Activated T-helper 2 cell treated with anti-CD3 and anti-CD28 coated beads, Interferon-gamma antibody, Interleukin-2, Interleukin-4, amounts not matched to agents 10 μg/mL and 5 μg/mL and 100 μg/mL, durations not matched to agents 14 hours and 24 hours and 36 hours (primary cell): ENCODE measurements around the gene SHF. TPM values are rescaled to one million over a fixed set of nuclear protein-coding genes. Genes with fewer than 3 reads are reported as not detected.

ENCODE experiments used
- DNase-seq: peaks from one replicate; pipeline ENCODE4 v3.0.0; 2021; ENCODE audit warnings: low spot score
- H3K27ac Mint-ChIP-seq: one replicate; pipeline ENCODE4 v1.8.0; 2021; ENCODE audit warnings: mixed read lengths
- H3K27me3 Mint-ChIP-seq: one replicate; pipeline ENCODE4 v1.8.0; 2021; ENCODE audit warnings: low read depth, mixed read lengths
- H3K36me3 Mint-ChIP-seq: one replicate; pipeline ENCODE4 v1.8.0; 2021; ENCODE audit warnings: low read depth, mixed read lengths
- H3K4me1 Mint-ChIP-seq: one replicate; pipeline ENCODE4 v1.8.0; 2021; ENCODE audit warnings: low read depth, mixed read lengths
- H3K4me3 Mint-ChIP-seq: one replicate; pipeline ENCODE4 v1.8.0; 2021; ENCODE audit warnings: low read depth, mild to moderate bottlenecking, moderate library complexity, mixed read lengths
- H3K9me3 Mint-ChIP-seq: one replicate; pipeline ENCODE4 v1.8.0; 2021; ENCODE audit warnings: mixed read lengths
- intact Hi-C: fragments of 100-400 bp; cut with micrococcal nuclease; formaldehyde crosslinking; loops from one replicate; pipeline ENCODE4 v1.15.1; 2023
- total RNA-seq: library from RNA; stranded (reverse); gene quantifications from 2 replicates; pipeline ENCODE4 v1.2.3, GENCODE V29; 2022

The SHF gene
- total RNA-seq, 1 donor from 2014 or later: 16.4 TPM

DNA sequence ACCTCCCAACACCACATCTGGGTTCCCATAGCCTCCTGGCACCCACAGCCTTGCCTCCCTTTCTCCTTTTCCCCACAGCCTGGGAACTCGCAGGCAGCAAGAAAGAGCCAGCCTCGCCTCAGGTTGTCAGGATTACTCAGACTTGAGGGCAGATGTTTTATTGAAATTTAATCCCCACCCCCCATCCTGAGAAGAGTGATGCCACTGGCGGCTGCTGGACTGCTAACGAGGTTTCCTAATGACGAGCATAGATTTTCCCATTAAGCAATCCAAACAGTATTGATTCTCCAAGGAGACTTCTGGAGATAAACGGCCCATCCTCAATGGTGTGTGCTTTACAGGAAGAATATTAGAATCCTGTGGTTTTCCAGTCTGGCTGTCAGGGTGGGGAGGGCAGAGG lies 13.7 kb downstream of the SHF start:
- Mint-ChIP-seq H3K9me3 (no peaks in the 10 kb centered on the region), H3K36me3 (peaks cover 16% of the 10 kb centered on the region), H3K27me3 (no peaks in the 10 kb centered on the region), H3K4me3 (no peak overlapping the region), H3K27ac (no peak overlapping the region), H3K4me1 (no peaks in the 10 kb centered on the region)
- intact Hi-C loops: no loop called here
- DNase-seq: no peak

DNA sequence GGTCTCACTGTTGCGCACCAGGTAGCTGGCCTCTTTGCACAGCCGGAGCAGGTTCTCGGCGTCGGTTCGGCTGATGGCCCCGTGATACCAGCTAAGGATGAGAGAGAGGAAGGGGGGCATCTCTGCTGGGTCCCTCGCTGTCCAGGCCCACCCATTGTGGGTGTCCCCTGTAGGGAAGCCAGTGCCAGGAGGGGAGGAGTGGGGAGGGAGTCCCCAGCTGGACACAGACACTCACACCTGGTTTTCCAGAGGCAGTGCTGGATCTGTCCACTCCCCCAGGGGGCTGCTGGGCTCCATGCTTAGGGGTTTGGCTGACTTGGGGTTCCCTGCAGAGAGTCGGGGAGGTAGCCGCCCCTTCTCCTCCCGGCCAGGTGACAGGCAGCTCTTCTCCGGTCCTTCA lies 15.9 kb downstream of the SHF start:
- no peak overlapping the region for H3K27ac Mint-ChIP-seq
- no peaks in the 10 kb centered on the region for H3K4me1 Mint-ChIP-seq
- H3K4me3 Mint-ChIP-seq: no peak overlapping the region
- intact Hi-C loops: no loop called here
- peaks cover 10% of the 10 kb centered on the region for H3K36me3 Mint-ChIP-seq
- no peaks in the 10 kb centered on the region for H3K27me3 Mint-ChIP-seq
- H3K9me3 Mint-ChIP-seq: no peaks in the 10 kb centered on the region
- no peak for DNase-seq

DNA sequence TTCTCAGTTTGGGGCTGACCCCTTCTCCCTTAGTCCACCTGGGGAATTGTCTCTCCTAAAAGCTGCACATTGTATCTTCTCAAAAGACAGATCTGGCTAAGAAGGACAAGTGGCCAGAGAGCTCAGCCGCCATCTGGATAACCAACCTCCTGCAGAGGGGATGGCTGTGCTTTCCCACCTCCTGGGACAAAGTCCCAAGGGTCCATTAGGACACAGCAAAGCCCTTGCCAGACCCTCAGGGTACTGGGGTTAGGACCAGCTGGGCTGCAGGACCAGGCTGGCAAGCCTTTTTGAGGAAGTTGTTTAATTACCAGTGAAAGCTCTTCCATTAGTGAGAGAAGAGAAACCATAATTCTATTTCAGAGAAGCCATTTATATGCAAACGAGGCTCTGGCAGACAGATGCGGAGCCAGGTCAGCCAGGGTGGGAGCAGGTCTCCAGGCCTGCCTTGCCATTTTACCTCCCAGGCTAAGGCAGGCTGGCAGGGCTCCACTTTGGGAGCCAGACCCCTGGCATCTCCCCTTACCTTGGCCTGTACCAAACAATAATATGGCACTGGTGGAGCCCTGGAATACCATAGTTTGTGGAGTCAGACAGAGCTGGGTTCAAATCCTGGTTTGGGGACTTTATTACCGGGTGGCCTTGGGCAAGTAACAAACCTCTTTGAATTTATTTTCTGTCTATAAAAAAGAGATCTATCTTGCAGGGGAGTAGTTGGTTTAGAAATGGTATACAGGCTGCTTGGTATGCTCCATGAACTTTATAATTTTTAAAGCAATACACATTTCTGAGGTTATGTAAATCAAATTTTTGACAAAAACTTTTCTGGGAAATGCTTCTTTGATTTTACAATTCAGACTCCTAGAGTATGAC lies 17.9 kb downstream of the SHF start:
- Mint-ChIP-seq H3K4me1 (peaks cover 8% of the 10 kb centered on the region), H3K9me3 (no peaks in the 10 kb centered on the region), H3K4me3 (no peak overlapping the region), H3K27me3 (no peaks in the 10 kb centered on the region), H3K27ac (no peak overlapping the region), H3K36me3 (peaks cover 5% of the 10 kb centered on the region)
- no peak for DNase-seq
- intact Hi-C loops: no loop called here

DNA sequence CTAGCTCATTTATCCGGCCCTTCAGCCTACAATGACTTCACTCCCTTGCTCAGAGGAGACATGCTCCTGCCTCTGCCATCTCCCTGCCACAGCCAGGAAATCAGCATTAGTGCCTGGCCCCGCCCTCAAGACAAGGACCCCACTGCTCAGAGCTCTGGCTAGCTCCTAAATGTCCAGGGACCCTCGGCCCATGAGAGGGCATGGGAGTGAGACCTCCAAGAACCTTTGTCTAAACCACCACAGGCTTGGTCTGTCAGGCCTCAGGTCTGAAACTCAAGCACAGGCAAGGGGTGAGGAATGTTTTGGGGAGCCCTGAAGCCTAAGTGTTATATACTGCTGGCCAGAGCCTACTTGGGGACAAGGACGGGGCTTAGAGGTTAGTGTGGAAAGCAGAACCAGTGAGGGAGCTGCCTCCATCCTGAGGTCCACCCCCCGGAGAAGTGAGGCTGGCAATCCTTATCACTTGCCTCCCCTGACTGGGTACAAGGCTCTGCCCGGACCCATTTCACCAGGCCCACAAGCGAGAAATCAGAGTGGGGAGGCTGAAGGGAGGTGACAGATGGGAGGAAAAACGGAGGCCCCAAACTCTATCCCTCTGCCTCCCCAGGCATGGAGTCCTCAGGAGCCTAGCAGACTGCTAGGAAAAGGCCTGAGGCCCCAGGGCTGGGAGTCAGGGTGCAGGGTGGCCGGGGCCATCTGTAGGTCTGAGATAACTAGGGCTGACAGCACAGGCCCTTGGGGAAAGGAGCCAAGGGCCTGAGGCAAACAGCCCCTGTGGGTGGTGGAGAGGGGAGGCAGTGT lies 18.8 kb downstream of the SHF start:
- Mint-ChIP-seq H3K27ac (no peak overlapping the region), H3K27me3 (no peaks in the 10 kb centered on the region), H3K4me3 (no peak overlapping the region), H3K9me3 (no peaks in the 10 kb centered on the region), H3K4me1 (peaks cover 8% of the 10 kb centered on the region), H3K36me3 (peaks cover 5% of the 10 kb centered on the region)
- intact Hi-C loops: no loop called here
- no peak for DNase-seq

DNA sequence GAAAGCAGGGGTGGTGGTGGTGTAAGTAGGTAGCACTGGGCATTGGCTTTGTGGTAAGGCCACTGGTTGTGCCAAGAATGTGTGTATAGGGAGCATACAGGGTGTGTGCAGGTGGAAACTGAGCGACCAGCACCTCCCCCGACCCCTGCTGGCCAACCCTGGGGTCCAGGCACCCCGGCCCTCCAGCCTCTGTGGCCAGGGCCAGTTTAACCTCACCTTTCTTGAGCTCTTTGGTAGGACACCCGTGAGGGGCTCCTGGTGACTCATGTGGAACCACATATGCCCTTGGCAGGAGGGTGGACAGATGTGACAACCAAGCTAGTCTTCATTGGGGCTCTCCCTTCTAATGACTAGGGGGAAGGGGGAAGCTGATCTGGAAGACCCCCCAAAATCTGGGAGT lies 19.5 kb downstream of the SHF start:
- Mint-ChIP-seq H3K4me1 (peaks cover 8% of the 10 kb centered on the region), H3K36me3 (peaks cover 5% of the 10 kb centered on the region), H3K27me3 (no peaks in the 10 kb centered on the region), H3K4me3 (no peak overlapping the region), H3K9me3 (no peaks in the 10 kb centered on the region), H3K27ac (no peak overlapping the region)
- no peak for DNase-seq
- intact Hi-C loops: no loop called here

DNA sequence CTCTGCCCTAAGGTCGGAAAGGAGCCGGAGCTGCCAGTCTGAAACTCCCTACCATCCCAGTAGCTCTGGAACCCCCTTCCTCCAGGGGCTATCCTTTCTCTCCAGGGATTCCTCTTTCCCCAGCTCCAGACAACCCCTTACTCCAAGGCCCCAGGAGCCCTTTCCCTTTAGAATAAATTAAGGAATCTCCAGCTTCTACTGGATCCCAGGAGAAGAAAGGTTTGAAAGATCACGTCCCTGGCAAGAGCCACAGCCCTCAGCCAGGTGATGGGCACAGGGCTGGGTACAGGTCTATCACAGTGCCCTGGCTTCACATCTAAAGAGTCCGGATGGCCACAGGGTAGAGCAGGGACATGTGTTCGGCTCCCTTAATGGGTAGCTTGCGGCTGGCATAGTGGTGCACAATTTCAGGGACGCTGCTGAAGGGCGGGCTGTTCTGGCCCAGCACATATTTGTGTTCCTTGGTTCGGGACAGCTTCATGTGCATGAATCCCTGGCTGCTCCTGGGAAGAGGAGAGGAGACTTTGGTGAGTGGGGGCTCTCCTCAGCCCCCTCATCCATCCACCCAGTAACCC lies 20.0 kb downstream of the SHF start:
- H3K4me3 Mint-ChIP-seq: peak overlapping the region; percentile 64
- no peaks in the 10 kb centered on the region for H3K27me3 Mint-ChIP-seq
- peaks cover 12% of the 10 kb centered on the region for H3K4me1 Mint-ChIP-seq
- peaks cover 5% of the 10 kb centered on the region for H3K36me3 Mint-ChIP-seq
- H3K9me3 Mint-ChIP-seq: no peaks in the 10 kb centered on the region
- intact Hi-C loops: loop anchor here (1.0 to 2.0 kb wide), 2 partner anchors 33 to 291 kb away; no protein-coding TSS in a partner anchor
- no peak for DNase-seq
- H3K27ac Mint-ChIP-seq: peak overlapping the region; percentile 85

DNA sequence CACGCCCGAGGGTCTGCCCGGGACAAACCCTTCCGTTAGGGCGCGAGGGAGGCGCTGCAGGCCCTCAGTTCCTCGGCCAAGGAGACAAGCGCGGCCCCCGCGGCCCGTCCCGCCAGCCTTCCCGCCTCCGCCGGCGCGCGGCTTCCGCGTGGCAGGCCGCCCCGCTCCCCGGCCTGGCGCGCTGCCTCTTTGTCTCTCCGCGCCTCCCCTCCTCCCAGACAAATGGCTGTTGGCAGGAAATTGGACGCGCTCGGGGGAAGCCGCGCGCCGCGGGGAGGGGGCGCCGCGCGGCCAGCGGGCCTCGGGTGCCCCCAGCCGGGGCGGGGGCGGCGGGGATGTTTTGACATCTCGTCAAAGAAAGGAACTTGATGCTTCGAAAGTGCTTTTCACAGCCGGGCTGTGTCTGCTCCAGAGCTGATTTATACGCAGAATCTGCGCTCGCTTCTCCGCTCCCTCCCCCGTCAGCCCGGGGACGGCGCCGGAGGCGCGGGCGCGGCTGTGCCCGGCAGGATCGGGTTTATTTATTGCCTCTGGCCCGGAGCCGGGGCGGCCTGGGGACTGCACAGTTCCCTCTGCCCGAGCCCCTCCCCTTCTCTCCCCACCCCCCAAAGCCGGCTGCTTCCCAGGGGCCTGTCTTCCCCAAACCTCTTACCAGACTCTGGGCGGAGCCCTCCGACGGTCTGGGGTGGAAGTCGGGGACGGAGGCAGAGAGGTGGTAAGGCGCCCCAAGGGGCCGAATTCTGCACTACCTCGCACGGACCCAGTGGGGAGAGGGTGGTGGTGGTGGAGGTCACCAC lies 20.7 kb downstream of the SHF start:
- peak; percentile 79 for DNase-seq
- H3K27me3 Mint-ChIP-seq: no peaks in the 10 kb centered on the region
- H3K27ac Mint-ChIP-seq: peak overlapping the region; percentile 85
- H3K9me3 Mint-ChIP-seq: no peaks in the 10 kb centered on the region
- H3K4me3 Mint-ChIP-seq: peak overlapping the region; percentile 64
- H3K4me1 Mint-ChIP-seq: peaks cover 14% of the 10 kb centered on the region
- peaks cover 5% of the 10 kb centered on the region for H3K36me3 Mint-ChIP-seq
- intact Hi-C loops: loop anchor here (1.0 to 2.0 kb wide), 2 partner anchors 33 to 292 kb away; no protein-coding TSS in a partner anchor

DNA sequence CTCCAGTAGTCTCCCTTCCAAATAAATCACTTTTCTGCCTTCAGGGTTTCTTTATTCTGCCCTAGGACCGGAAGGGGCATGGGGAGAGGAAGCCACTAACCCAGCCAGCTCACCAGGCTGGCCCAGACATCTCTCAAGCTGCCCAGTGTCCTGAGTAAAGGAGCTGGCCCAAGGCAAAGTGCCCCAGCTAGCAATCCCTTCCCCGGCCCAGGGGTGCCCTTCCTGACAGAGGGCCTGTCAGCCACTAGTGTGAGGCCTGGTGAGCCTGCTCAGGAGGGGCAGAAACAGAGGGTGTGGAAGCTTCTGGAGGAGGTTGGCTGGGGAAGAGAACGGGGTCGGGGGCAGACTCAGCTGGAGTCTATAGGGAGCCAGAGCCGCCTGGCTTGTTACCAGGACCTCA lies 22.2 kb downstream of the SHF start:
- peak overlapping the region; percentile 65 for H3K27ac Mint-ChIP-seq
- H3K36me3 Mint-ChIP-seq: no peaks in the 10 kb centered on the region
- H3K9me3 Mint-ChIP-seq: no peaks in the 10 kb centered on the region
- no peaks in the 10 kb centered on the region for H3K27me3 Mint-ChIP-seq
- H3K4me1 Mint-ChIP-seq: peaks cover 14% of the 10 kb centered on the region
- no peak for DNase-seq
- intact Hi-C loops: no loop called here
- H3K4me3 Mint-ChIP-seq: peak overlapping the region; percentile 74

DNA sequence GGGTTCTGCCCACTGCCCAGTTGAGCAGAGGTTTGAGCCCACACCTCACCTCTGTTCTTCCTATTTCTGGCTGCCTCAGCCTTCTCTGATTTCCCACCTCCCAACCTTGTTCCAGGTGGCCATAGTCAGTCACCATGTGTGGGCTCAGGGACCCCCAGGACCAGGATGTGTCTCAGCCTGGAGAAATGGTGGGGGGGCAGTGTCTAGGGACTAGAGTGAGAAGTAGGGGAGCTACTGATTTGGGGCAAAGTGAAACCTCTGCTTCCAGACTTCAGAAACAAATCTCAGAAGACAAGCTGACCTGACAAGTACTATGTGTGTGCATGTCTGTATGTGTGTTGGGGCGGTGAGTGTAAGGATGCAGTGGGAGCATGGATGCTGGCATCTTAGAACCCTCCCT lies 22.9 kb downstream of the SHF start:
- intact Hi-C loops: no loop called here

GRCh38 chr15:45163508-45163856 lies 24.3 kb downstream of the SHF start:
- Mint-ChIP-seq H3K4me1 (peaks cover 14% of the 10 kb centered on the region), H3K36me3 (no peaks in the 10 kb centered on the region), H3K4me3 (no peak overlapping the region), H3K9me3 (no peaks in the 10 kb centered on the region), H3K27ac (no peak overlapping the region), H3K27me3 (no peaks in the 10 kb centered on the region)
- no peak for DNase-seq
- intact Hi-C loops: loop anchor here (1.0 kb wide), 1 partner anchor 239 kb away; a partner anchor contains a TSS

More for the DNA sequence above, 22.9 kb downstream of the SHF start:
- Mint-ChIP-seq H3K4me1 (peaks cover 14% of the 10 kb centered on the region), H3K27me3 (no peaks in the 10 kb centered on the region), H3K36me3 (no peaks in the 10 kb centered on the region), H3K4me3 (peak overlapping the region; percentile 41), H3K9me3 (no peaks in the 10 kb centered on the region), H3K27ac (peak overlapping the region; percentile 8)
- DNase-seq: no peak

- DNase-seq: peak; percentile 42
- H3K4me1 Mint-ChIP-seq: peaks cover 17% of the 10 kb centered on the region
- peaks cover 3% of the 10 kb centered on the region for H3K36me3 Mint-ChIP-seq
- H3K4me3 Mint-ChIP-seq: no peak overlapping the region
- intact Hi-C loops: loop anchor here (1.0 kb wide), 1 partner anchor 239 kb away; a partner anchor contains a TSS
- no peaks in the 10 kb centered on the region for H3K27me3 Mint-ChIP-seq
- no peaks in the 10 kb centered on the region for H3K9me3 Mint-ChIP-seq
- no peak overlapping the region for H3K27ac Mint-ChIP-seq
These were observed 24.8 kb downstream of the SHF start for GRCh38 chr15:45162771-45163507.

DNA sequence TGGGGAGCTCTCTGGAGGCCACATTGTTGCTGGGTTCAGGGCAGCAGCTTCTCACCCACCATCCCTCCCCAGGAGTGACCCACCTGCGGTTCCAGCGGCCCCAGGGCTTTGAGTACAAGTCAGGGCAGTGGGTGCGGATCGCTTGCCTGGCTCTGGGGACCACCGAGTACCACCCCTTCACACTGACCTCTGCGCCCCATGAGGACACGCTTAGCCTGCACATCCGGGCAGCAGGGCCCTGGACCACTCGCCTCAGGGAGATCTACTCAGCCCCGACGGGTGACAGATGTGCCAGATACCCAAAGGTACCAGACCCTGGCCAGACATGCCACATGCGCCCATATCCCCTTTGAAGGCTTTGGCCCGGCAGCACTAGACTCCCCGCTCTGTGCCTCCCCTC lies 26.1 kb downstream of the SHF start:
- DNase-seq: no peak
- H3K4me1 Mint-ChIP-seq: peaks cover 26% of the 10 kb centered on the region
- H3K27ac Mint-ChIP-seq: no peak overlapping the region
- peaks cover 3% of the 10 kb centered on the region for H3K36me3 Mint-ChIP-seq
- H3K27me3 Mint-ChIP-seq: no peaks in the 10 kb centered on the region
- no peak overlapping the region for H3K4me3 Mint-ChIP-seq
- intact Hi-C loops: no loop called here
- H3K9me3 Mint-ChIP-seq: no peaks in the 10 kb centered on the region
